Prostate gland (tissue), 2 donors: Measurements from ENCODE around the gene DUSP2. TPM values are rescaled to one million over a fixed set of nuclear protein-coding genes. Genes with fewer than 3 reads are reported as not detected.

Experiments
- DNase-seq: peaks from one replicate; pipeline ENCODE4 v3.0.0-alpha.2; 2019; ENCODE audit warnings: low spot score
- H3K27ac ChIP-seq, 2 donors: fragments of 200-600 bp; sonication (generic); 2 replicates each; pipeline ENCODE4 v1.5.1; 2017 to 2019
- H3K27me3 ChIP-seq: fragments of 200-600 bp; sonication (generic); replicated peaks from 2 replicates; pipeline ENCODE4 v1.5.1; 2019; ENCODE audit not compliant: insufficient read depth
- H3K36me3 ChIP-seq, 2 donors: fragments of 200-600 bp; sonication (generic); 1 replicate in 1 of 2; 2 replicates in 1 of 2; pipeline versions ENCODE4 v1.5.1 to v1.8.1; 2017 to 2019
- H3K4me1 ChIP-seq: fragments of 200-600 bp; sonication (generic); replicated peaks from 2 replicates; pipeline ENCODE4 v1.5.1; 2019
- H3K4me3 ChIP-seq, 2 donors: fragments of 200-600 bp; sonication (generic); 2 replicates each; pipeline ENCODE4 v1.5.1; 2017 to 2019
- H3K9me3 ChIP-seq: fragments of 200-600 bp; sonication (generic); 2 replicates; pipeline ENCODE4 v1.5.1; 2017
- POLR2A ChIP-seq: fragments of 450-650 bp; IDR thresholded peaks from one replicate; pipeline ENCODE4 v1.6.1; 2016; ENCODE audit warnings: antibody characterized with exemption, mild to moderate bottlenecking
- POLR2AphosphoS5 ChIP-seq: sonication (generic); formaldehyde crosslinking; IDR thresholded peaks from one replicate; pipeline ENCODE4 v1.6.1; 2017; ENCODE audit warnings: antibody characterized with exemption
- WGBS: methylation state at CpG from one replicate; pipeline ENCODE4 v1.1.5; 2018; 5-methylcytosine and 5-hydroxymethylcytosine counted together
- intact Hi-C: fragments of 100-400 bp; cut with DNase I; formaldehyde crosslinking; loops from one replicate; pipeline ENCODE4 v1.14.2; 2022
- total RNA-seq, 2 donors: library from RNA; depleted of rRNA; stranded (reverse); fragments of >200 nt; gene quantifications; one replicate each; pipeline ENCODE4 v1.1.0, GENCODE V29; 2016
- TF ChIP-seq, protein P1 (sequence below), 4 experiments: fragments of 200-600 bp in 2 of 4; fragments of 450-650 bp in 2 of 4; sonication (generic) in 2 of 4; IDR thresholded peaks; 1 replicate in 3 of 4; 2 replicates in 1 of 4; pipeline ENCODE4 v1.5.1; 2016 to 2019; ENCODE audit warnings: antibody characterized with exemption in 4 of 4, mild to moderate bottlenecking in 2 of 4, moderate library complexity in 2 of 4

The DUSP2 gene
- total RNA-seq, 2 donors from 2014 or later: 5.2 to 45.7 TPM

DNA sequence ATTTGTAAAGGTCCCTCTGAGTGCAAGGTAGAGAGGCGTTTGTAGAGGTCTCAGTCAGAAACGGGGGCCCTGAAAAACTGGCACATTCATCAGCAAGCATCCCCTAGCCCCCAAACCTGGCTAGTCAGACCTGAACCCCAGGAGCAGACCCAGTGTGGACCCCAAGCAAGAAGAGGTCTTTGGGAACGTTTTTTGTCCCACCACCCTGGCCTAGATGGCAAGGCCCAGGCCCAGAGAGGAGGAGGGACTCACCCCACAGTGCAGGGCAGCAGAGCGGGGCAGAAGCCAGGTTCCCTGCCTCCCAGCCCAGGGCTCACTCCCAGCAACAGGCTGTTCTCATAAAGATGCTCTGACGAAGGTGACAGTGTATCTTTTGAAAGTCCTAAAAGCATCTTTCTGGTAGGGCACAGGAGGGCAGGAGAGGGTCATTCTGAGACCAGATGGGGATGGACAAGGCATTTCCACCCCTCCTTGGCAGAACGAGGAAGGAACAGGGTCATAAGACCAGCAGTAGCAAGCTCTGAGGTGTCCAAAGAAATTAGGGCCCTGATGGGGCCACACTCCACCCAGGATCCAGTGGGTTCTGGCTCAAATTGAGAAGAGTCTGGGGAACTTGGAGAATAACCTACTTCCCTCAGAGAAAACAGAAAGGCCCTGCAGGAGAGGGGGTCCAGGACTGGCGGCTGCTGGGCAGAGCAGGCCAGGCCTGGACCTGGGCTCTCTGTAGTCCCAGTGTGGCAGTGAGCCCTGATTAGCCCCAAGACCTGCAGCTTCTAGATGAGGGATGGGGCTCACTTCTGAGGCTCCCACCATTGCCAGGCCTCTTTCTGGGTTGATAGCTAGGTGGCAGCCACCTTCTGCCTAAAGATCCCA lies 47.1 kb downstream of the DUSP2 start:
- no peaks in the 10 kb centered on the region for H3K36me3 ChIP-seq
- no peaks in the 10 kb centered on the region for H3K27me3 ChIP-seq
- intact Hi-C loops: no loop called here
- TF ChIP-seq, protein P1, sequence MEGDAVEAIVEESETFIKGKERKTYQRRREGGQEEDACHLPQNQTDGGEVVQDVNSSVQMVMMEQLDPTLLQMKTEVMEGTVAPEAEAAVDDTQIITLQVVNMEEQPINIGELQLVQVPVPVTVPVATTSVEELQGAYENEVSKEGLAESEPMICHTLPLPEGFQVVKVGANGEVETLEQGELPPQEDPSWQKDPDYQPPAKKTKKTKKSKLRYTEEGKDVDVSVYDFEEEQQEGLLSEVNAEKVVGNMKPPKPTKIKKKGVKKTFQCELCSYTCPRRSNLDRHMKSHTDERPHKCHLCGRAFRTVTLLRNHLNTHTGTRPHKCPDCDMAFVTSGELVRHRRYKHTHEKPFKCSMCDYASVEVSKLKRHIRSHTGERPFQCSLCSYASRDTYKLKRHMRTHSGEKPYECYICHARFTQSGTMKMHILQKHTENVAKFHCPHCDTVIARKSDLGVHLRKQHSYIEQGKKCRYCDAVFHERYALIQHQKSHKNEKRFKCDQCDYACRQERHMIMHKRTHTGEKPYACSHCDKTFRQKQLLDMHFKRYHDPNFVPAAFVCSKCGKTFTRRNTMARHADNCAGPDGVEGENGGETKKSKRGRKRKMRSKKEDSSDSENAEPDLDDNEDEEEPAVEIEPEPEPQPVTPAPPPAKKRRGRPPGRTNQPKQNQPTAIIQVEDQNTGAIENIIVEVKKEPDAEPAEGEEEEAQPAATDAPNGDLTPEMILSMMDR (IDR thresholded peaks at IDR 0.05): no peak
- no peak for TF ChIP-seq POLR2A
- TF ChIP-seq POLR2AphosphoS5: no peak
- H3K4me3 ChIP-seq: no peak overlapping the region
- no peaks in the 10 kb centered on the region for H3K4me1 ChIP-seq
- WGBS: 80% methylated on average over 7 of the region's 7 CpGs
- peak overlapping the region; percentile 49 to 61 for H3K27ac ChIP-seq
- H3K9me3 ChIP-seq: no peaks in the 10 kb centered on the region
- DNase-seq: no peak

DNA sequence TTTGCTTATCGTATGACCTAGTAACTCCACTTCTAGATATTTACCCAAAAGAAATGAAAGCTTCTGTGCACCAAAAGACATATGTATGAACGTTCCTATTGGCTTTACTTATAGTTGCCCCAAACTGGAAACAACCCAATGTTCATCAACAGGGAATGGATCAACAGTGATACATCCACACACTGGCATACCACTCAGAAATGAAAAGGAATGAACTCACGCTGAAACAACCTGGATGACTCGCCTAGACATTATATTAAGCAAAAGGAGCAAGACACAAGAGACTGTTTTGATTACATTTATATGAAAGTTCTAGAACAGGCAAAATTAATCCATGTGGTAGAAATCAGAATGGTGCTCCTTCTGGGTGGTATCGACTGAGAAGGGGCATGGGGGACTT lies 47.8 kb downstream of the DUSP2 start:
- no peak for TF ChIP-seq POLR2AphosphoS5
- no peak for TF ChIP-seq POLR2A
- TF ChIP-seq, protein P1 (IDR thresholded peaks at IDR 0.05): no peak
- Histone ChIP-seq H3K4me1 (no peaks in the 10 kb centered on the region), H3K4me3 (no peak overlapping the region), H3K36me3 (no peaks in the 10 kb centered on the region), H3K27me3 (no peaks in the 10 kb centered on the region), H3K27ac (no peak overlapping the region), H3K9me3 (no peaks in the 10 kb centered on the region)
- 94% methylated on average over 5 of the region's 5 CpGs for WGBS
- DNase-seq: no peak
- intact Hi-C loops: no loop called here

DNA sequence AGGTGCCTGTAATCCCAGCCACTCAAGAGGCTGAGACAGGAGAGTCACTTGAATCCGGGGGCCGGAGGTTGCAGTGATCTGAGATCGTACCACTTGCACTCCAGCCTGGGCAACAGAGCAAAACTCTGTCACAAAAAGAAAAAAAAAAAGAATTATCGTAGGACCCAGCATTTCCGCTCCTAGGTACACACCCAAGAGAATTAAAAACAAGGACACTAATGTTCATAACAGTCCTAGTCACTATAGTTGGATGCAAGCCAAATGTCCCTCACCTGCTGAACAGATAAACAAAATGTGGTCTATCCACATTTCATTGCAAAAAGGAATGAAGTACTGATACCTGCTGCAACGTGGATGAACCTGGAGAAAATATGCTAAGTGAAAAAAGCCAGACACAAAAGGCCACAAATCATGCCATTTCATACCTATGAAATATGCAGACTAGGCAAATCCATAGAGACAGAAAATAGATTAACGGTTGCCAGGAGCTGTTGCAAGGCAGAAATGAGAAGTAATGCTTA lies 50.1 kb downstream of the DUSP2 start:
- DNase-seq: no peak
- Histone ChIP-seq H3K4me1 (no peaks in the 10 kb centered on the region), H3K4me3 (no peak overlapping the region), H3K36me3 (no peaks in the 10 kb centered on the region), H3K27me3 (no peaks in the 10 kb centered on the region), H3K27ac (no peak overlapping the region), H3K9me3 (no peaks in the 10 kb centered on the region)
- TF ChIP-seq POLR2A (no peak), POLR2AphosphoS5 (no peak)
- TF ChIP-seq, protein P1 (IDR thresholded peaks at IDR 0.05): no peak
- intact Hi-C loops: no loop called here
- WGBS: 63% methylated on average over 7 of the region's 7 CpGs

DNA sequence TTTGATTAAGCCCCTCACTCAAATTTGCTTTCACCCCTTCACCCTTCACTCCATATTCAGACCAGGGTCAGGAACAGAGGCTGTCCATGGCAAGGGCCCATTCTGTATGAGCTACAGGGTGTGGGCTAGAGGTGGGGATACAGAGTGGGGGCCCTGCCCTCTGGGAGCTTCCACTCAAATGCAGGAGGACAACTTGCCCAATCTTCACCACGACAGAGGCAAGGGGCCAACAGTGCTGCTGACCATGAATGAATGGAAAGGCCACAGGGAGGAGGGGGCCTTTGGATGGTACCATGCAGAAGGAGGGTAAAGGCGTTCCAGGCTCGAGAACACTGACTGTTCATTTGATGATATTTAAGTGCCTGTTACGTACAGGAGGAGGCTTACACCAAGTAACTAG lies 51.7 kb downstream of the DUSP2 start:
- TF ChIP-seq, protein P1 (IDR thresholded peaks at IDR 0.05): no peak
- no peak for TF ChIP-seq POLR2AphosphoS5
- no peak for TF ChIP-seq POLR2A
- intact Hi-C loops: no loop called here
- no peaks in the 10 kb centered on the region for H3K4me1 ChIP-seq
- H3K27me3 ChIP-seq: no peaks in the 10 kb centered on the region
- no peaks in the 10 kb centered on the region for H3K9me3 ChIP-seq
- WGBS: 80% methylated on average over 4 of the region's 4 CpGs
- no peak overlapping the region for H3K27ac ChIP-seq
- DNase-seq: no peak
- H3K4me3 ChIP-seq: no peak overlapping the region
- no peaks in the 10 kb centered on the region for H3K36me3 ChIP-seq

Other genes with a start within 250 kb of the DUSP2 start
- 100 to 1,000 TPM in 1 of 2 donors, 10 to 100 TPM in 1; 18.9 to 137 TPM for gene ANKRD36C, start 153.6 kb downstream of the DUSP2 start, total RNA-seq
- gene GPAT2, start 110.5 kb downstream of the DUSP2 start, total RNA-seq: 10 to 100 TPM in 1 of 2 donors, under 1 TPM in 1; 0.96 to 19.5 TPM
- gene ADRA2B, start 28.9 kb downstream of the DUSP2 start, total RNA-seq: 1 to 10 TPM in 1 of 2 donors, under 1 TPM in 1; 0.23 to 5.0 TPM
- gene ASTL, start 6.9 kb downstream of the DUSP2 start, total RNA-seq: under 1 TPM in 1 of 2 donors, not detected in 1; 0.57 TPM
- 100 to 1,000 TPM in 1 of 2 donors, 10 to 100 TPM in 1; 93.1 to 141 TPM for gene STARD7, start 63.4 kb upstream of the DUSP2 start, total RNA-seq
- gene TMEM127, start 120.6 kb upstream of the DUSP2 start, total RNA-seq: 10 to 100 TPM; 40.4 to 50.4 TPM
- gene CIAO1, start 120.8 kb upstream of the DUSP2 start, total RNA-seq: 100 to 1,000 TPM; 108 to 135 TPM
- 100 to 1,000 TPM; 117 to 148 TPM for gene SNRNP200, start 160.1 kb upstream of the DUSP2 start, total RNA-seq
- 1 to 10 TPM; 1.8 to 8.9 TPM for gene ITPRIPL1, start 179.9 kb upstream of the DUSP2 start, total RNA-seq
- 10 to 100 TPM in 1 of 2 donors, 1 to 10 TPM in 1; 1.2 to 11.2 TPM for gene NCAPH, start 190.3 kb upstream of the DUSP2 start, total RNA-seq